DND-41 (cell line): Measurements from ENCODE around the gene TRIM69.

Source experiments
- ATAC-seq: fragments of 200-7000 bp; cut with Tn5 transposase; 3 replicates; pipeline ENCODE4 v1.9.1; 2021; ENCODE audit warnings: low read depth; ENCODE audit not compliant: insufficient read depth
- DNase-seq: peaks from one replicate; pipeline ENCODE4 v3.0.0-alpha.2; 2020
- H2AFZ ChIP-seq: 2 replicates; pipeline ENCODE4 v1.6.0; 2012; ENCODE audit warnings: low read depth, low read length
- H3K27ac ChIP-seq: 2 replicates; pipeline ENCODE4 v1.5.1; 2012; ENCODE audit warnings: low read length, inconsistent platforms
- H3K27me3 ChIP-seq: fragments of 200-600 bp; sonication (generic); 2 replicates; pipeline ENCODE4 v1.6.0; 2012; ENCODE audit warnings: low read length, mild to moderate bottlenecking, inconsistent platforms; ENCODE audit not compliant: insufficient read depth, poor library complexity
- H3K36me3 ChIP-seq: 2 replicates; pipeline ENCODE4 v1.5.1; 2012; ENCODE audit warnings: low read length, inconsistent platforms; ENCODE audit not compliant: insufficient read depth
- H3K4me1 ChIP-seq: 2 replicates; pipeline ENCODE4 v1.5.1; 2012; ENCODE audit warnings: mild to moderate bottlenecking, low read length; ENCODE audit not compliant: insufficient read depth
- H3K4me2 ChIP-seq: 2 replicates; pipeline ENCODE4 v1.6.0; 2012; ENCODE audit warnings: mild to moderate bottlenecking, moderate library complexity, low read length, inconsistent platforms; ENCODE audit not compliant: insufficient read depth
- H3K4me3 ChIP-seq, 2 experiments: fragments of 200-600 bp in 1 of 2; shearing (Covaris generic) in 1 of 2; 2 replicates each; pipeline ENCODE4 v1.5.1; 2012 to 2016; ENCODE audit warnings: inconsistent platforms in 2 of 2, low read length in 2 of 2, mild to moderate bottlenecking in 2 of 2, low read depth in 1 of 2, moderate library complexity in 1 of 2
- H3K79me2 ChIP-seq: 2 replicates; pipeline ENCODE4 v1.6.0; 2012; ENCODE audit warnings: low read length, inconsistent platforms; ENCODE audit not compliant: insufficient read depth
- H3K9ac ChIP-seq: 2 replicates; pipeline ENCODE4 v1.6.0; 2012; ENCODE audit warnings: low read depth, mild to moderate bottlenecking, inconsistent platforms, low read length, moderate library complexity
- H3K9me3 ChIP-seq: 2 replicates; pipeline ENCODE4 v1.5.1; 2012; ENCODE audit warnings: low read length, moderate library complexity, mild to moderate bottlenecking, inconsistent platforms; ENCODE audit not compliant: insufficient read depth, severe bottlenecking
- H4K20me1 ChIP-seq: 2 replicates; pipeline ENCODE4 v1.6.0; 2012; ENCODE audit warnings: low read length; ENCODE audit not compliant: insufficient read depth
- EZH2 ChIP-seq: IDR thresholded peaks from 3 replicates; pipeline ENCODE4 v1.6.1; 2012; ENCODE audit warnings: borderline replicate concordance, low read depth, mild to moderate bottlenecking, moderate library complexity, low read length, inconsistent platforms; ENCODE audit not compliant: severe bottlenecking
- TF ChIP-seq, protein P1 (sequence below): IDR thresholded peaks from 2 replicates; pipeline ENCODE4 v1.5.1; 2012; ENCODE audit warnings: borderline replicate concordance, low read length, moderate library complexity, mild to moderate bottlenecking; ENCODE audit not compliant: poor library complexity, severe bottlenecking; ENCODE audit errors: extremely low read depth

Gene TRIM69

DNA sequence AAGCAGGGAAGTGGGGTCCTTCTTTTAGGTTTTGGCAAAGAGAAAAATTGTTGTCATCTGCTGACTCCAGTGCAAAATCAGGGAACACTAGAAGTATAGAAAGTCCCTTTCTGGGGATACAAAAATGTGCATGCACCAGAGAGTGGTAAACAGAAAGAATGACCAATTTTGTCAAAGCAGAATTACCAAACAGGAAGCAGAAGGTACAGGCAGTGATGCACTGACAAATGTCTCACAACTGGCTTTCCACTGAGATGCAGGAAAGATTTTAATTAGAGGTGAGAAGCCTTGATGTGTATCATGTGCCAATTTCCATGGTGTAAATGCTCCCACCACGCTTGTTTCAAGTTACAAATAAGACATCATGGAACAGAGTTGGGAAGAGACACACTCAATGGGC is 66.0 kb downstream of the TRIM69 start:
- Histone ChIP-seq H2AFZ (peak overlapping the region; percentile 42), H3K27me3 (no peaks in the 10 kb centered on the region), H3K9ac (no peak overlapping the region), H4K20me1 (no peaks in the 10 kb centered on the region), H3K9me3 (no peaks in the 10 kb centered on the region), H3K27ac (no peak overlapping the region), H3K4me3 (no peak overlapping the region), H3K79me2 (no peaks in the 10 kb centered on the region), H3K36me3 (no peaks in the 10 kb centered on the region), H3K4me1 (no peaks in the 10 kb centered on the region), H3K4me2 (no peak overlapping the region)
- no peak for ATAC-seq
- no peak for DNase-seq
- no peak for TF ChIP-seq EZH2
- TF ChIP-seq, protein P1, sequence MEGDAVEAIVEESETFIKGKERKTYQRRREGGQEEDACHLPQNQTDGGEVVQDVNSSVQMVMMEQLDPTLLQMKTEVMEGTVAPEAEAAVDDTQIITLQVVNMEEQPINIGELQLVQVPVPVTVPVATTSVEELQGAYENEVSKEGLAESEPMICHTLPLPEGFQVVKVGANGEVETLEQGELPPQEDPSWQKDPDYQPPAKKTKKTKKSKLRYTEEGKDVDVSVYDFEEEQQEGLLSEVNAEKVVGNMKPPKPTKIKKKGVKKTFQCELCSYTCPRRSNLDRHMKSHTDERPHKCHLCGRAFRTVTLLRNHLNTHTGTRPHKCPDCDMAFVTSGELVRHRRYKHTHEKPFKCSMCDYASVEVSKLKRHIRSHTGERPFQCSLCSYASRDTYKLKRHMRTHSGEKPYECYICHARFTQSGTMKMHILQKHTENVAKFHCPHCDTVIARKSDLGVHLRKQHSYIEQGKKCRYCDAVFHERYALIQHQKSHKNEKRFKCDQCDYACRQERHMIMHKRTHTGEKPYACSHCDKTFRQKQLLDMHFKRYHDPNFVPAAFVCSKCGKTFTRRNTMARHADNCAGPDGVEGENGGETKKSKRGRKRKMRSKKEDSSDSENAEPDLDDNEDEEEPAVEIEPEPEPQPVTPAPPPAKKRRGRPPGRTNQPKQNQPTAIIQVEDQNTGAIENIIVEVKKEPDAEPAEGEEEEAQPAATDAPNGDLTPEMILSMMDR: no peak

DNA sequence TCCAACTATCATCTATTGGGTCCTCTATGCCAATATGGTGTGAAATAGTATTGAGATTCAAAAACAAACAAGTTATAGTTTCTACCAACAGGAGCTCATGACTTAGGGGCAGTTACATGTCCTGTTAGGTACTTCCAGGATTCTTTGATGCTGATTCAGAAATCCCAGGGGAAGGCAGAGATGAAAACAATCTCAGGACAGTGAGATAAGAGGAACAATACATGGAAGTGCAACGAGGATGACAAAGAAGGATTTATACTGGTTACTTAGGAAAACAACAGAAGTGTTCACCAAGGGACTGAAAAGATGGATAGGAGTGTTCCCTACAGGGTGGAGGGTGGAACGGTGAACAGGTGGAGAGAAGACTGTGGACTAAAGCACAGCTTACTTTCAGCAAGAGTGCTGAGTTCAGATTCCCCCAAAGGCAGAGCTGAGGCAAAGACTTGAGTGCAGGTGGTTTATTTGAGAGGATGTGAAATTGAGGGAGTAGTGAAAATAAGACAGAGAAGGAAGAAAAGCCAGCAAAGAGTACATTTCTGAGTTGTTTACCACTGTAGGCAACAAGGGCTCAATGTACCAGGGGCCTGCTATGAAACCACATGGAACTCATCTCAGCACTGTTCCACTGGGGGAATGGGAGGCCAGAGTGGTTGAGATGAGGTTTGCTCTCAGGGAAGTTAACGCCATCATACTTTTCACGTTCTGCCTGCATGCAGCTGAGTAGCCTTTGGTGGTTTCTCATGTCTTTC is 68.1 kb downstream of the TRIM69 start:
- Histone ChIP-seq H3K4me2 (no peak overlapping the region), H3K36me3 (no peaks in the 10 kb centered on the region), H3K79me2 (no peaks in the 10 kb centered on the region), H3K27ac (no peak overlapping the region), H3K9ac (no peak overlapping the region), H3K4me1 (no peaks in the 10 kb centered on the region), H3K27me3 (no peaks in the 10 kb centered on the region), H3K9me3 (no peaks in the 10 kb centered on the region), H3K4me3 (no peak overlapping the region), H2AFZ (no peak overlapping the region), H4K20me1 (no peaks in the 10 kb centered on the region)
- DNase-seq: no peak
- TF ChIP-seq EZH2: no peak
- TF ChIP-seq, protein P1: no peak
- ATAC-seq: no peak

GRCh38 chr15:44808557-44808956 is 72.2 kb downstream of the TRIM69 start:
- H2AFZ ChIP-seq: no peak overlapping the region
- H3K27ac ChIP-seq: no peak overlapping the region
- no peak overlapping the region for H3K4me3 ChIP-seq
- DNase-seq: no peak
- no peaks in the 10 kb centered on the region for H3K36me3 ChIP-seq
- no peaks in the 10 kb centered on the region for H3K9me3 ChIP-seq
- no peak for ATAC-seq
- H3K4me2 ChIP-seq: no peak overlapping the region
- H3K79me2 ChIP-seq: no peaks in the 10 kb centered on the region
- no peaks in the 10 kb centered on the region for H4K20me1 ChIP-seq
- H3K27me3 ChIP-seq: no peaks in the 10 kb centered on the region
- no peak overlapping the region for H3K9ac ChIP-seq
- peaks cover 31% of the 10 kb centered on the region for H3K4me1 ChIP-seq
- no peak for TF ChIP-seq EZH2
- TF ChIP-seq, protein P1: no peak
